Testis (tissue), 3 donors: ENCODE results near the gene NUP188. TPM values are rescaled to one million over a fixed set of nuclear protein-coding genes. Genes with fewer than 3 reads are reported as not detected.
A peak's percentile ranks its signal among the peaks of the same experiment; 100 is the strongest.

ENCODE experiments used
- DNase-seq: peaks from one replicate; pipeline ENCODE4 v3.0.0-alpha.2; 2019
- H3K27ac ChIP-seq, 2 donors: fragments of 200-600 bp; sonication (generic); one replicate each; pipeline ENCODE4 v1.5.1; 2019
- H3K27me3 ChIP-seq: fragments of 200-600 bp; sonication (generic); one replicate; pipeline ENCODE4 v1.5.1; 2019
- H3K36me3 ChIP-seq: fragments of 200-600 bp; sonication (generic); one replicate; pipeline ENCODE4 v1.5.1; 2017; ENCODE audit warnings: low read depth; ENCODE audit errors: missing control alignments
- H3K4me1 ChIP-seq: fragments of 200-600 bp; sonication (generic); one replicate; pipeline ENCODE4 v1.5.1; 2019
- H3K4me3 ChIP-seq, 2 donors: fragments of 200-600 bp; sonication (generic); one replicate each; pipeline ENCODE4 v1.5.1; 2017 to 2019
- H3K9me3 ChIP-seq: fragments of 200-600 bp; sonication (generic); one replicate; pipeline ENCODE4 v1.5.1; 2017
- CTCF ChIP-seq, 3 experiments: fragments of 450-650 bp in 2 of 3; fragments of 200-600 bp in 1 of 3; sonication (generic) in 1 of 3; IDR thresholded peaks; one replicate each; pipeline ENCODE4 v1.5.1; 2016 to 2019; ENCODE audit warnings: antibody characterized with exemption in 3 of 3, mild to moderate bottlenecking in 2 of 3, moderate library complexity in 1 of 3
- POLR2A ChIP-seq: fragments of 450-650 bp; IDR thresholded peaks from one replicate; pipeline ENCODE4 v1.6.1; 2017; ENCODE audit warnings: antibody characterized with exemption, mild to moderate bottlenecking, moderate library complexity
- WGBS, 2 donors: methylation state at CpG; one replicate each; pipeline ENCODE4 v1.1.5; 2018; 5-methylcytosine and 5-hydroxymethylcytosine counted together
- intact Hi-C: fragments of 100-400 bp; cut with DNase I; formaldehyde crosslinking; loops from one replicate; pipeline ENCODE4 v1.15.1; 2023; ENCODE audit warnings: low total_unique reads
- polyA plus RNA-seq: library from polyadenylated mRNA; stranded (reverse); fragments of 350-450 nt; fragmentation: Illumina TruSeq; extraction: RNeasy Lipid Tissue Mini Kit (QIAGEN cat#74804); gene quantifications from one replicate; pipeline ENCODE4 v1.2.3, GENCODE V29; 2014; ENCODE audit warnings: low read depth, low replicate concordance; ENCODE audit not compliant: insufficient read depth
- total RNA-seq, 2 donors: library from RNA; depleted of rRNA; stranded (reverse); fragments of >200 nt; gene quantifications; one replicate each; pipeline ENCODE4 v1.2.3, GENCODE V29; 2016

Gene NUP188
- total and polyA plus RNA-seq, 3 donors from 2014 or later = 165 to 241 (median 184) TPM

GRCh38 chr9:128913048-128913900, 34.2 kb upstream of the NUP188 start:
- no peak for DNase-seq
- Histone ChIP-seq H3K9me3 (no peaks in the 10 kb centered on the region), H3K4me1 (peaks cover 76% of the 10 kb centered on the region), H3K27ac (peak overlapping the region; percentile 68 to 94), H3K27me3 (no peaks in the 10 kb centered on the region), H3K4me3 (no peak overlapping the region), H3K36me3 (no peaks in the 10 kb centered on the region)
- intact Hi-C loops = no loop called here
- 49 to 60% methylated on average over 14 of the region's 15 CpGs for WGBS, 2 donors
- TF ChIP-seq POLR2A = no peak
- no peak for TF ChIP-seq CTCF (IDR thresholded peaks at IDR 0.05)

- DNase-seq = no peak
- Histone ChIP-seq H3K36me3 (no peaks in the 10 kb centered on the region), H3K4me1 (peaks cover 72% of the 10 kb centered on the region), H3K27me3 (no peaks in the 10 kb centered on the region), H3K27ac (peak overlapping the region; percentile 68 to 94), H3K9me3 (no peaks in the 10 kb centered on the region), H3K4me3 (no peak overlapping the region)
- no peak for TF ChIP-seq POLR2A
- no peak for TF ChIP-seq CTCF (IDR thresholded peaks at IDR 0.05)
- 63 to 70% methylated on average over 19 to 22 of the region's 23 CpGs for WGBS, 2 donors
- intact Hi-C loops = no loop called here
Observed at GRCh38 chr9:128913995-128914772, 33.3 kb upstream of the NUP188 start.

- H3K27me3 ChIP-seq = no peaks in the 10 kb centered on the region
- DNase-seq = peak; percentile 65
- peak overlapping the region; percentile 89 to 94 for H3K27ac ChIP-seq
- TF ChIP-seq POLR2A = no peak
- TF ChIP-seq CTCF (IDR thresholded peaks at IDR 0.05) = no peak
- no peaks in the 10 kb centered on the region for H3K36me3 ChIP-seq
- H3K4me1 ChIP-seq = peaks cover 70% of the 10 kb centered on the region
- intact Hi-C loops = no loop called here
- H3K9me3 ChIP-seq = no peaks in the 10 kb centered on the region
- H3K4me3 ChIP-seq = no peak overlapping the region
- 79% methylated on average over 18 of the region's 18 CpGs; no CpG with 5 or more reads in 1 of the 2 donors for WGBS, 2 donors
Observed at GRCh38 chr9:128916204-128916603, 31.3 kb upstream of the NUP188 start.

DNA sequence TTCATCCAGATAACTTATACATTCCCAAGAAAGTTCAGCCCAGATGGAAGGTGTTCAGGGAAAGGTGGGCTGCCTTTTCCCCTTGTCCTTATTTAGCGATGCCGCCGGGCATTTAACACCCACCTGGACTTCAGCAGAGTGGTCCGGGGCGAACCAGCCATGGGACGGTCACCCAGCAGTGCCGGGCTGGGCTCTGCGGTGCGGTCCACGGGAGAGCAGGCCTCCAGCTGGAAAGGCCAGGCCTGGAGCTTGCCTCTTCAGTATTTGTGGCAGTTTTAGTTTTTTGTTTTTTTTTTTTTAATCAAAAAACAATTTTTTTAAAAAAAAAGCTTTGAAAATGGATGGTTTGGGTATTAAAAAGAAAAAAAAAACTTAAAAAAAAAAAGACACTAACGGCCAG, 30.8 kb upstream of the NUP188 start:
- Histone ChIP-seq H3K27me3 (no peaks in the 10 kb centered on the region), H3K9me3 (no peaks in the 10 kb centered on the region), H3K4me1 (peaks cover 67% of the 10 kb centered on the region), H3K36me3 (no peaks in the 10 kb centered on the region), H3K4me3 (no peak overlapping the region), H3K27ac (peak overlapping the region; percentile 89 to 94)
- TF ChIP-seq POLR2A (no peak), CTCF (IDR thresholded peaks at IDR 0.05) (no peak)
- DNase-seq = no peak
- WGBS, 2 donors = 66 to 70% methylated on average over 11 of the region's 11 CpGs
- intact Hi-C loops = no loop called here
